HG03469 (cell line): ENCODE results near the gene TPT1.
"Not testable (repeated sequence)": the region's sequence is repeated elsewhere in the genome, so short reads cannot be mapped to it uniquely, and the experiment has no call there.

ENCODE experiments used
- ATAC-seq: cut with Tn5 transposase; IDR thresholded peaks from one replicate; pipeline ENCODE4 v1.9.1; 2021; ENCODE audit warnings: mild to moderate bottlenecking, moderate library complexity, moderate number of reproducible peaks; ENCODE audit not compliant: unreplicated experiment

TPT1 gene

DNA sequence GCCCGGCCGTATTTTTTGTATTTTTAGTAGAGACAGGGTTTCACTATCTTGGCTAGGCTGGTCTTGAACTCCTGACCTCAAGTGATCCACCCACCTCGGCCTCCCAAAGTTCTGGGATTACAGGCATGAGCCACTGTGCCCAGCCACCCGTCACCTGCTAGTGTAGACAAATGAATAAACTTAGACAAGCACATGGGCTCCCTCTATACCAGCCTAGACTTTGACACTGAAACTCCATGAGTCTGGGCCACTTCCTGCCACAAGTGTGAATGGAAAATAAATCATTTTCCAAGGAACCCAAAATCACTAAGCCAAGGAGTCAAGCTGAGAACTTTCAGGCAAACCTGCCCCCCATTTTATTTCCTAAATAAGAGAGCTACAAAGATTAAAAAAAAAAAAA is 27.0 kb upstream of the TPT1 start:
- no peak for ATAC-seq

DNA sequence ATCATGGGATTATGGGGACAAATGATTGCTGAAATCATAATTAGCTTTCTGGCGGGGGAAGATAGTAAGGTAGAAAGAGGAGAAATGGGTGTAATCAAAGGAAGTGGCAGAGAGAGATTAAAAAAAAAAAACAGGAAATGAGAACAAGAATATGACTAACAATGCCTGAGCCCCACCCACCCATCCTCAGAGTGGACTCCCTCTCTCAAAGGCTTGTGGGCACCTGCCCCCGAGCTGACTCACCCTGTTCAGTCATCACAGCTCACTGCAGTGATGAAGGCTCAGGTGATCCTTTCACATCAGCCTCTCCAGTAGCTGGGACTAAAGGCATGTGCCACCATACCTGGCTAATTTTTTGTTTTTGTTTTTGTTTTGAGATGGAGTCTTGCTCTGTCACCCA is 26.4 kb upstream of the TPT1 start:
- peak; percentile 96 for ATAC-seq

DNA sequence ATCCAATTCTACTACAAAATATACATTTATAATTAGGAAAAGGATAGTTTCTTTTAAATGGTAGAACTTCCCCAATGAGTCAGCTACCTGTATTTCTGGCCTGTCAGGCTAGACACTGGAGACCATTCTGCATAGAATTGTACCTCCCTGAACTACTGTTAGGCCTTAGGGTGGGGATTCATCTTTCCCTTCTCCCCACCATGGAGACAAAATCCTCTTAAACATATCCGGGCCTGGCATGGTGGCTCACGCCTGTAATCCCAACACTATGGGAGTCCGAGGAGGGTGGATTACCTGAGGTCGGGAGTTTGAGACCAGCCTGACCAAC is 24.5 kb upstream of the TPT1 start:
- no peak for ATAC-seq

DNA sequence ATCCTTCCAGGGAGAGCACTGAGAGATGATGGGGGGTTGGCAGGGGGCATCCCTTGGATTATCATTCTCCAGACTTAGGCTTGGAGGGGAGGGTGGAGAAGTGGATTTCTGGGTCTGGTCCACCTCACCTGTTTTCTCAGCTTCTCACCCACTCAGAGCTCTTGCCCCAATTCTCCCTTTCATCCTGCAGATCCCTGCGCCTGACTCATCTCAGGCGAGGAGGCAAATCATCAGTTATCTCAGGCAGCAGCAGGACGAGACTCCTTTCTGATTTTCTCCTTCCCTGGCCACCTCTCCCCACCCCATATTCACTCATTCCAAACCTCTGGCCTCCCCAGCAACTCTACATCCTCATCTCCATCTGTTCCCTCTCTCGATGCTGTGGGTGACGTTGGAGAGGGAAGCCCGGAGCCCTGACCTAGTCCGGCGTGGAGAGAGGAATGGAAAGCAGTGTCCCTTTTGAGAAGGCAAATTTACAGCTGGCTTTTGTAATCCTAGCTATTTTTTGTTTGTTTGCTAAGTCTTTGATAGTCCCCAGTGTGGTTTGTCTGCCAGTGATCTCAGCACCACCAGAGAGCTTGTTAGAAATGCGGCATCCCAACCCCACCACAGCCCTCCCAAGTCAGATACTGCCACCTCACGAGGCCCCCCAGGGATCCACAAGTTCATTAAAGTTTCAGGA is 24.0 kb upstream of the TPT1 start:
- ATAC-seq = no peak

DNA sequence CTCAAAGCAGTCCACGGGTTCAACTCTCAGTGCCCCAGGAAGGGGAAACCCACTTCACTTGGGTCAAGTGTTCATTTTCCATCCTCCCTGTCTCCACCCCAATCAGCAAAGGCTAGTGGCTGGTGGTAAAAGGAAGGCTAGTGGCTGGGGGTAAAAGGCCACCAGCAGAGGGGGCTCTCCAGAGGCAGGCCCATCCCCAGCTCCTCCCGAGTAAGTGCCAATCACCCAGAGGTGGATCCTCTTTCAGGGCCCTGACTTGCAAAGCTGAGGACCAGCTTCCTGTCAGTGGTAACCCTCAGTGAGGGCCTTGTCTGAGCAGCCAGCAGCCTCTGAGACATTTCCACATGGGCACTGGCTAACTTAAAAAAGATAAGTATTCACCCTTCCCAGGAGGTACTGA is 22.0 kb upstream of the TPT1 start:
- ATAC-seq = no peak

DNA sequence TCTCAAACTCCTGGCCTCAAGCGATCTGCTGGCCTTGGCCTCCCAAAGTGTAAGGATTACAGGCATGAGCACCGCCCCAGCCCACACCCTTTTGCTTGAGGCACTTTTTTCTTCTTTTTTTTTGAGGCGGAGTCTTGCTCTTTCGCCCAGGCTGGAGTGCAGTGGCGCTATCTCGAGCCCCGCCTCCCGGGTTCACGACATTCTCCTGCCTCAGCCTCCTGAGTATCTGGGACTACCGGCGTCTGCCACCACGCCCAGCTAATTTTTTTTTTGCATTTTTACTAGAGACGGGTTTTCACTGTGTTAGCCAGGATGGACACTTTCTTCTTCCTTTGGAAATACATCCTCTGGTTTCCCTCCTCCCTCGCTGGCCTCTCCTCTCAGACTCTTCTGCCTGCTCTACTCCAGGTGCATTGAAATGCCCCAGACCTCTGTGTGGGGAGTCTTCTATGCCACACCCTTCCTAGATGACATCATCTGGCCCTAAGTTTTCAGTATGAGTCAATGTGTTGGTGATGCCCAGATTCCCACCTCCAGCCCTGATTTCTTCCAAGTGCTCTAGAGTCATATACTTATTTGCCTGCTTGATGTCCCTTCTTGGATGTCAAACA is 20.7 kb upstream of the TPT1 start:
- ATAC-seq = no peak

DNA sequence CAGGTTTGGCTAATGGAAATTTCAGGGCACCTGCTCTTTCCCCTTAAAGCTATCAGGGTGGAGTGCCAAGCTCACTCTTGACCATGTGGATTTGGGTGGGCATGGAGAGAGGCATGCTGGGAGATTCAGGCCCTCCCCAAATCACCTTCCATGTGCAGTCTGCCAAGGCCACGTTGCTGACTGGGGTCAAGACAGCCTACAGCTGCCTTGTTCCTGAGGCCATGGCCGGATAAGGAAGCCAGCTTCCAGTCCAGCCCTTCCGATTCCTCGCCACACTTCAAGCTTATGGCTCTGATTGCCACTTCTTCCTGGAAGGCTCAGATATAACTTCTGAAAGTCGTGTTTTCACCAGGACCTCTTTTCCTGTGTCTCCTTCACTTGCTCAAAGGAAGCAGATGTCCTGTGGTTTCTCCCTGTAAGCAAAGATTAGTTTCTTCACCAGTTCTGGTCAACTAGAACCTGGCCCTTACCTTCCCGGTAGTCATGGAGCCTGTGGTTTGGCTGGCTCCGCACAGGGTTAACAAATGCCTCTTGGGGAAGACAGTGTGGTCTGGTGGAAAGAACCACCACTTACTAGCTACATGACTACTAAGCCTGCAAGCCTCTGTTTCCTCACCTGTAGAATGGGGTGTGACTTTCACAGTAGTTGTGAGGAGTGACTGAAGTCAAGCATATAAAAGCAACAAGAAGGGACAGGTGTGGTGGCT is 16.1 kb upstream of the TPT1 start:
- ATAC-seq = no peak

DNA sequence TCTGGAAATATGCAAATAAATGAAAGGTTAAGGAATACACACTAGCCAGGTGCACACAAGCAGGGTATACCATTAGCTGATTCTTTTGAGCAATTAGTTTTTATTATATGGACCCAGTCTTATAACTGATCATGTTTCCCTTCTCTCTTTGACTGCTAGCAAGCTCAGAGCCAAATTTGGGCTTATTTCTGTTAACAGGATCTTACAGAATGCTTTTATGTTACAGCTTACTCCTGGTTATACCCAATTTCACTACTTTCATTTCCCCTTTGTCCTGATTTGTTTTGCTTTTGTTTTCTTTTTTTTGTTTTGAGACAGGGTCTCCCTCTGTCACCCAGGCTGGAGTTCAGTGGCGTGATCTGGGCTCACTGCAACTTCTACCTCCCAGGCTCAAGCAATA is 12.9 kb upstream of the TPT1 start:
- ATAC-seq = no peak

DNA sequence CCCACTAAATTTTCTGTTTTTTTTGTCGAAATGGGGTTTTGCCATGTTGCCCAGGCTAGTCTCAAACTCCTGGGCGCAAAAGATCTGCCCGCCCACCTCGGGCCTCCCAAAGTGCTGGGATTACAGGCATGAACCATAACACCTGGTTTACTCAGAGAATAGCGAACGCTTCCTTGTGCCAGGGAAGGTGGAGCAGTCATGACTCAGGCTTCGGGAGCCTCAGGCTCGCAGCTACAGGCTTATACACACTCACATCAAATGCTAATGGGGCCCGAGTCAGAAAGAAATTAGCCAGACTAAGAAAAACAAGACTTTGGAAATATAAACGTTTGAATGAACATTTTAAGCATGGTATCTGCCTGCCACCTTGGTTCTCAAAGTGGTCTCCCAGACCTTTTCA is 11.0 kb upstream of the TPT1 start:
- ATAC-seq = no peak

DNA sequence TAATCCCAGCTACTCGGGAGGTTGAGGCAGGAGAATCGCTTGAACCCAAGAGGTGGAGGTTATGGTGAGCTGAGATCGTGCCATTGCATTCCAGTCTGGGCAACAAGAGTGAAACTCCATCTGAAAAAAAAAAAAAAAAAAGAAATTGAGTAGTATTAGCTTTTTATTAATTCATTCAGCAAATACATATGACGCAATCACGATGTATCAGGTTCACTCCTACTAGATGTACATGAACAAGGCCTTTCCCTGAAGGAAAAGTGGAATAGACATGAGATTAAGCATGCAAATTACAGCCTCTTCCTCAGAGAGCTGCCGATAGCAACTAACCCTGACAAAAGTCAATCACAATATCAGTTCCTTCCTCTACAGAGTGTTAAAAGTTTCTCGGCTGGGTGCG is 9.2 kb upstream of the TPT1 start:
- ATAC-seq = no peak

DNA sequence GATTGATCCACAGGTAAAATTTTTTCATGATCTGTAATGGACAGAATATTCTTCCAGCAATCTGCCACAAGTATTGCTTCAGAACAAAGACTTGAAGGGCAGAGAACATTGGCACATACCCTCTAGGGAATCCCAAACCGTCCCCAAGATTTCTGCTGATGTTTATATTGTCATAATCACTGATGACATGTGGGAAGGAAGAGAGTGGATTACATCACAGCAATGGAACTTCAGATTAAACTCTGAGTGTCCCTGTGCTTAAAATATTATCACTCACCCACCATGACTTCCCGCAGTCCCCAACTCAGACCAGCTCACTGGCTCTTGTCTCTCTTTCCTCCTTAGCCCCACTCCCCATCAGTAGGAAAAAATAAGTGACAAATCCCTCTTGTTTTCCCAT is 8.5 kb upstream of the TPT1 start:
- ATAC-seq = no peak

DNA sequence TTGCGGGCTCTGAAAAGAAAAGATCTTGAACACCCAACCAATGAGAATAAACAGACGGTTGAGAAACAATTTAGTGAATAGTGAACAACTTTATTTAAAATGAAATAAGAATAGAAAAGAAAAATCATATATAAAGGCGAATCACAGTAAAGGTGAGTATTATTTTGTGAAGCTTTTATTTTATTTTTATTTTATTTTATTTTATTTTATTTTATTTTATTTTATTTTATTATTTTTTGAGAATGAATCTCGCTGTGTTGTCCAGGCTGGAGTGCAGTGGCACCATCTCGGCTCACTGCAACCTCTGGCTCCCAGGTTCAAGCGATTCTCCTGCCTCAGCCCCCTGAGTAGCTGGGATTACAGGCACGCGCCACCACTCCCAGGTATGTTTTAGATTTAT is 3.1 kb upstream of the TPT1 start:
- ATAC-seq = not testable (repeated sequence)

DNA sequence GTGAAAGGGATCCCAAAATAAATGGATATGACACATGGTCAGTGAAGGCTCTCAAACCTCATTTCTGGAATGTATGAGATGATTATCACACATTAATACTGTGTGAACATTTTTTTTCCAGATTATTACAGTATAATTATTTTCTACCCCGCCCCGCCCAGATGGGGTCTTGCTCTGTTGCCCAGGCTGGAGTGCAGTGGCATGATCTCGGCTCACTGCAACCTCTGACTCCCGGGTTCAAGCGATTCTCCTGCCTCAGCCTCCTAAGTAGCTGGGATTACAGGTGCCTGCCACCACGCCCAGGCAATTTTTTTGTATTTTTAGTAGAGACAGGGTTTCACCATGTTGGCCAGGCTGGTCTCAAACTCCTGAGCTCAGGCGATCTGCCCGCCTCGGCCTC is 2.1 kb upstream of the TPT1 start:
- not testable (repeated sequence) for ATAC-seq

DNA sequence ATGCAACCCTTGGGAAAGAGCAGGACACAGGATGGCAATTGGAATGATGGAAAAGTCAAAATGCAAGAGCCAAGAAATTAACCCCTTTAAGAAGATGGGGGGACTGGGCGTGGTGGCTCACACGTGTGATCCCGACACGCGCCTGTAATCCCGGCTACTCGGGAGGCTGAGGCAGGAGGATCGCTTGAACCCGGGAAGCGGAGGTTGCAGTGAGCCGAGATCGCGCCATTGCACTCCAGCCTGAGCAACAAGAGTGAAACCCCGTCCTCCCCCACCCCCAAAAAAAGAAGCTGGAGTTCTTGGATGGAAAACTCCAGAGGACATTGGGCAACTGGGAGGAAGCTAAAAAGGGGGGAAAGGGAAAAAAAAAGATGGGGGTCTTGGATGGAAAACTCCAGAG is 1.7 kb upstream of the TPT1 start:
- not testable (repeated sequence) for ATAC-seq

DNA sequence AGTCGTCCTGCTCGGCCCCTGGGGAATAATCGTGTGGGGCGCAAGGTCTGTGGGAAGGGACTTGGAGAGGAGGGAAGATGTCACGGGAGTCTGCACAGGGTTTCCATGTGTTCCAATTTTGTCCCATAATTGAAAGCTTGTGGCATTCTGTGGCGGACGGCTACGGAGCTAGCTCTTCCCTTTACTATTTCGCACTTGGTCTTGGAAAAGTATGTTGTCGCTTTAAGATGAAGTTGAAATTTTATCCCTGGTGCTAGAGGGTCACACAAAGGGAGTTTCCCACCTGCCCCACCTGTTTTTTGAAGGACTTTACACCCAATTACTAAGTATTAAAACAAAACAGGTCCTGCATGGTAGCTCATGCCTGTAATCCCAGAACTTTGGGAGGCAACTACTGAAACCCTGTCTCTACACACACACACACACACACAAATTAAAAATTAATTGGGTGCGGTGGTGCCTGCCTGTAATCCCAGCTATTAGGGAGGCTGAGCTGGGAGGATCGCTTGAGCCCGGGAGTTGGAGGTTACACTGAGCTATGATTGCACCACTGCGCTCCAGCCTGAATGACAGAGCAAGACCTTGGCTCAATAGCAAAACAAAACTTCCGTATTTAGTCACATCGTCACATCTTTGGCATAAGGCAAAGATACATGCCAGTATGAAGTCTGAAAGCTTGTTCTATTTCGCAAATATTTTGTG is 967 bp upstream of the TPT1 start:
- ATAC-seq = no peak

DNA sequence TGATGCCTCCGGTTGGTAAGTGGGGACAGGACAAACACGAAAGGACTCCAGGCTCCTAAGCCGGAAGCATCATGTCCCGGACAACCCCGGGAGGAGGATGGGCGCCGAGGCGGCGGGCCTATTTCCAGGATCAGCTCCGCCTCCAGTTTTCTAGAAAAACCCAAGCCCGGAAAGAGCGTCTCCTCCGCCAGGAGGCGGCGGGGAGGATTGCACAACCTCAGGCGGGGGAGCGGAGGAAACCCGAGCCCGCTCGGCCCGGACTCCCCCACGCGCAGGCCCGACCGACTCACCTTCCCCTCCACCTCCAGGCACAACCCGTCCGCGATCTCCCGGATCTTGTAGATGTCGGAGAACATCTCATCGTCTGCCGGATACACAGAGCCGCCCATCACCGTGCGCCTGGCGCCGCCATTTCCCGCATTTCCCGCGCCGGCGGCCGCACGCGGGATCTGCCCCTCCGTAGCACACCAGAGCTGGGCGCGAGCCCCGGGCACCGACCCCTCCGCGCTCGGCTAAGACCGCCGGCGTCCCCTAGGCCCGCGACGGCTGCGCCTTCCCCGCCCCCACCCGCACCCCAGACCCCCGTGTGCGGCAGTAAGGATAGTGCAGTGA is 455 bp downstream of the TPT1 start:
- no peak for ATAC-seq

DNA sequence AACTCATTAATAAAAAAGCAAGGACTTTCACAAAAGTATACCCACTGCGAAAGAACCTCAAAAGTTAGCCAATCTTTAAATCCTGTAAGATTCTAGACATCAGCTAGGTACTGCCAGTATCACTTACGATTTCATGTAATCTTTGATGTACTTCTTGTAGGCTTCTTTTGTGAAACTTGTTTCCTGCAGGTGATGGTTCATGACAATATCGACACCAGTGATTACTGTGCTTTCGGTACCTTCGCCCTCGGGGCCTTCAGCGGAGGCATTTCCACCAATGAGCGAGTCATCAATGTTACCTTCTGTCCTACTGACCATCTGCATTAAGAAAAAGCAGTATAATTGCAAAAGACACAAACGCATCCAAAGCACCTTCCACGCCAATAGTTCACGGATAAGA is 1.1 kb downstream of the TPT1 start:
- no peak for ATAC-seq

DNA sequence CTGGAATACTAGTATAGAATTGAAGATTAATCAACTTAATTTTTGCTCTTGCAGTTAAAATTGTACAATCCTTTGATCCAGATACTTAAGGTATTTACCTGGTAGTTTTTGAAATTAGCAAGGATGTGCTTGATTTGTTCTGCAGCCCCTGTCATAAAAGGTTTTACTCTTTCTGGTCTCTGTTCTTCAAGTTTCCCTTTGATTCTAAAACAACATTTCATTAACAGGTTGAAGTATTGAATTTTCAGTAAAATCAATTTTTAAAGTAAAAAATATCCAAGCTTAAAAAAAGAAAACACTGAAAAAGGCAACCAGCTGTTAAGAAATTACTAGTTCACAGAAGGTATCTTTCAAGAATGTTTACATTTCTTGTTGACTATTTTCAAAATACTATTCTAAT is 1.6 kb downstream of the TPT1 start:
- no peak for ATAC-seq

DNA sequence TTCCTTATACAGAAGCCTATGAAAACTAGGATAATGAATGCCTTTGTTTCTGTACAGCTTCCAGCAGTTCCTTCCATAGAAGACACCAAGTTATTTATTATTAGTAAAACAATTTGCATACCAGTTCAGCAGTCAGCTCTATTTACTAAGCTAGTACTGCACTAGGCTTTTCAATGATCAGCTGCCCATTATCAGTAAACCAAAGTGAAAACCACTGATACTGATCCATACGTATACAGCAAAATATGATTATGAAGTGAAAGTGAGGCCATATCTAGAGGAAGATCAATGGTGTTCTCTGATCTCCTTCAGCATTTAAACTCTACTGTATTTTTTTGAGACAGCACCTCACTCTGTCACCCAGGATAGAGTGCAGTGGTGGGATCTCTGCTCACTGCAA is 3.2 kb downstream of the TPT1 start:
- ATAC-seq = no peak

DNA sequence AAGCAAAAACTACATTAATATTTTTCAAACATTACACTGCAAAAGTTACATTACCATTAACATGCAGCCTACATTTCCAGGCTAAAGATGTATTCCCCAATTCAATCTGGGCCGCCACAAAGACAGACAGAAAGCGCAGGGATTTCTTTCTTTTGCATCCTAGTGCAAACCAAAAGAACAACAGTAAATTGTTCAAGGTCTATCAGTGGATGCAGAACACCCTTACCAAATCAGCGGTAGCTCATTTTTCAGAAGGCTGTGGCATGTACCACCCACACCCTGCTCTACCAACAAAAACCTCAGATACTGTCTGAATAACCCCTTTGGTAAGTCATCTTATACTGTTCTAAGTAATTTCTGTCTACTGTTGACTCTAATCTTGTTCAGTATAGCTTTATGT is 3.6 kb downstream of the TPT1 start:
- no peak for ATAC-seq

DNA sequence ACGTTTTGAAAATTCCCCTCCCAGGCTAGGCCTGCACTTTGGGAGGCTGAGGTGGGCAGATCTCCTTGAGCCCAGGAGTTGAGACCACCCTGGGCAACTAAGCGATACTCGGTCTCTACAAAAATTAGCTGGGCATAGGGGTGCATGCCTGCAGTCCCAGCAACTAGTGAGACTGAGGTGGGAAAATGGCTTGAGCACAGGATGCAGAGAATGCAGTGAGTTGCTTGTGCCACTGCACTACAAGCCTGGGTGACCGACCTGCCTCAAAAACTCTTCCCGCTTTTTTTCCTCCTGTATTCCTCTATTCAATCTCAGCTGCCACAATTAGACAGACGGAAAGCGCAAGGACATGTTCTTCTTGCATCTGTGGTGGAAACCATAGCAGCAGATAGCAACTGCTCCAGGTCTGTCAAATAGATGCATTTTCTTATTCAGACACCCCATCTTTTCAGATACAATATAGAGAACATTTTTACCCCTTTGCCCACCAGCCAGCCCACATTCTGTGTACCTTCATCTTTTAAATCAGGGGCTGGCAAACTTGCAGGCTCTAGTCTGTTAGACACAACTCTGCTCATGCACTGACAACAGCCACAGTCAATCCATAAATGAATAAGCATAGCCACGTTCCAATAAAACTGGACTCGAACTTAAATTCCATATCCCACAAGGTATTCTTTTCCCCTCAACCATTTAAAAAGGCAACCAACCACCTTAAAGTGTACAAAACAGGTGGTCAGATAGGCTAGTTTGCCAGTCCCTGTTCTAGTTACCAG is 4.8 kb downstream of the TPT1 start:
- no peak for ATAC-seq
